ENCODE data around the gene ZNF8. TPM values are rescaled to one million over a fixed set of nuclear protein-coding genes. Genes with fewer than 3 reads are reported as not detected.
"Not testable (repeated sequence)": the region's sequence is repeated elsewhere in the genome, so short reads cannot be mapped to it uniquely, and the experiment has no call there.

ZNF8 gene
- total RNA-seq, 1 donor from 2014 or later: 21.6 TPM

DNA sequence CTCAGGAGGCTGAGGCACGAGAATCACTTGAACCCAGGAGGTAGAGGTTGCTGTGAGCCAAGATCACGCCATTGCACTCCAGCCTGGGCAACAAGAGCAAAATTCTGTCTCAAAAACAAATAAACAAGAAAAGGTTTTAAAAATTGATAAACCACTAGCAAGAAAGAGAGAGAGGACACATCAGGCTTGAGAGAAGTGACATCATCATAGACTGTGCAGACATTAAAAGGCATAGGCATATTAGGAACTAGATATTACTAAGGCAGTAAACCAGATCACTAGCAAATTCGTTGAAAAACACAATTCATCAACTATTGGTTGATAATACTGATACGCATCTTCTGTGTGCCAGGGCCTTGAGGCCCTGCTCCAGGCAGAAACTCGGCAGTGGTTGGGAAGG lies 66.8 kb downstream of the ZNF8 start:
- peaks cover 16% of the 10 kb centered on the region for H3K4me1 Mint-ChIP-seq
- H3K27ac Mint-ChIP-seq: no peak overlapping the region

DNA sequence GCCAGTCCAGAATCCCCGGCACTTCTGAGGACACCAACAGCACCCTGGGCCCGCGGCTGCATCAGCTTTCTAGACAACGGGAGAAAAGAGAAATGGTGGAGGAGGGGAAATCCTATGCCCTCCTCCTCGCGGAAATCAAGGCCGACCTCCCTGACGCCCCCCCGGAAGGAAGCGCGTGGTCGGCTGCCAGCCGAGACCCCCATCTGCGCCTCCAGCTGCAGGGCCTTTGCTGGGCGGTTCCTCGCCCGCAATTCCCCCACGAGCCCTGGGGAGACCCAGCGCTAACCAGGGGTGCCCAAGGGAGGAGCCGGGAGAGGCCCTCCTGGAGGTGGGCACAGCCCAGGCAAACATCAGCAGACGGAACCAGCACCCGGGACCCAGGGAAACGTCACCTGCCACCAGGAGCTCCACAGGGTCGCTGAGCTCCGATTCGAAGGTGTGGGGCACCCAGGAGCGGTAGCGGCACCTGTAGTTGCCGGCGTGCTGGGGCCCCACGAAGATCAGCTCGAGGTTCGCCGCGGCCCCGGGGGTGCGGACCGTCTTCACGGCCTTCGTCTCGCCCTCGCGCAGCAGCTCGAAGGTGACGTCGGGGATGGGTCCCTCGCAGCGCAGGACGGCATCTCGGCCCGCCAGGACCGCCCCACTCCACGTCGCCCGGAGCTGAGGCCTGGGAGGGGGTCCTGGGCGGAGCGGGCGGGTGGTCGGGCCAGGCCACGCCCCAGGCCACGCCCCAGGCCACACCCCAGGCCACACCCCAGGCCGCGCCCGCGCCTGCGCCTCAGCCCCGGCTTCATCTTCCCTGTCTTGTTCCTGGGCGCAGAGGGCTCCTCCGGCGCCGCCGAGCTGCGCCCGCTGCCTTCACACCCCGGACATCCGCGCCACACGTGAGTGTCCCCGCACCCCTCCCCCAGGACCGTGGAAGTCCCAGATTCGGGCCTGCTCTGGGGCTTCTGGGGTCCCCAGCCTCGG lies 68.5 kb downstream of the ZNF8 start:
- peaks cover 8% of the 10 kb centered on the region for H3K36me3 Mint-ChIP-seq
- H3K4me1 Mint-ChIP-seq: peaks cover 16% of the 10 kb centered on the region
- TF ChIP-seq, protein P1, sequence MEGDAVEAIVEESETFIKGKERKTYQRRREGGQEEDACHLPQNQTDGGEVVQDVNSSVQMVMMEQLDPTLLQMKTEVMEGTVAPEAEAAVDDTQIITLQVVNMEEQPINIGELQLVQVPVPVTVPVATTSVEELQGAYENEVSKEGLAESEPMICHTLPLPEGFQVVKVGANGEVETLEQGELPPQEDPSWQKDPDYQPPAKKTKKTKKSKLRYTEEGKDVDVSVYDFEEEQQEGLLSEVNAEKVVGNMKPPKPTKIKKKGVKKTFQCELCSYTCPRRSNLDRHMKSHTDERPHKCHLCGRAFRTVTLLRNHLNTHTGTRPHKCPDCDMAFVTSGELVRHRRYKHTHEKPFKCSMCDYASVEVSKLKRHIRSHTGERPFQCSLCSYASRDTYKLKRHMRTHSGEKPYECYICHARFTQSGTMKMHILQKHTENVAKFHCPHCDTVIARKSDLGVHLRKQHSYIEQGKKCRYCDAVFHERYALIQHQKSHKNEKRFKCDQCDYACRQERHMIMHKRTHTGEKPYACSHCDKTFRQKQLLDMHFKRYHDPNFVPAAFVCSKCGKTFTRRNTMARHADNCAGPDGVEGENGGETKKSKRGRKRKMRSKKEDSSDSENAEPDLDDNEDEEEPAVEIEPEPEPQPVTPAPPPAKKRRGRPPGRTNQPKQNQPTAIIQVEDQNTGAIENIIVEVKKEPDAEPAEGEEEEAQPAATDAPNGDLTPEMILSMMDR (IDR thresholded peaks at IDR 0.05; ENCODE audit: unreplicated experiment): no peak
- H3K9me3 Mint-ChIP-seq: no peaks in the 10 kb centered on the region
- H3K27ac Mint-ChIP-seq: peak overlapping the region; percentile 53
- peak; percentile 56 to 79 for DNase-seq (ENCODE audit: low spot score in 2 of 2, unreplicated experiment in 2 of 2)
- peaks cover 31% of the 10 kb centered on the region for H3K27me3 Mint-ChIP-seq (ENCODE audit: low read depth)
- H3K4me3 Mint-ChIP-seq: peak overlapping the region; percentile 90

More for the DNA sequence above, 66.8 kb downstream of the ZNF8 start:
- Mint-ChIP-seq H3K9me3 (no peaks in the 10 kb centered on the region), H3K27me3 (ENCODE audit: low read depth) (peaks cover 31% of the 10 kb centered on the region), H3K36me3 (peaks cover 13% of the 10 kb centered on the region), H3K4me3 (peak overlapping the region; percentile 76)
- TF ChIP-seq, protein P1 (IDR thresholded peaks at IDR 0.05; ENCODE audit: unreplicated experiment): no peak
- DNase-seq (ENCODE audit: low spot score in 2 of 2, unreplicated experiment in 2 of 2): no peak

DNA sequence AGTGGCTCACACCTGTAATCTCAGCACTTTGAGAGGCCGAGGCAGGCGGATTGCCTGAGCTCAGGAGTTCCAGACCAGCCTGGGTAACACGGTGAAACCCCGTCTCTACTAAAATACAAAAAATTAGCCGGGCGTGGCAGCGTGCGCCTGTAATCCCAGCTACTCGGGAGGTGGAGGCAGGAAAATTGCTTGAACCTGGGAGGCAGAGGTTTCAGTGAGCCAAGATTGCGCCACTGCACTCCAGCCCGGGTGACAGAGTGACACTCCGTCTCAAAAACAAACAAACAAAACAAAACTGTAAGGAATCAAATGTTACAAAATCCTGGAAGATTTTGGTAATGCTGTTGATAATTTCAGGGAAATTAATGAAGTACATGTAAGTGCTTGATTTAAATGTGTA lies 69.3 kb downstream of the ZNF8 start:
- Mint-ChIP-seq H3K27me3 (ENCODE audit: low read depth) (peaks cover 31% of the 10 kb centered on the region), H3K4me3 (peak overlapping the region; percentile 90), H3K4me1 (peaks cover 16% of the 10 kb centered on the region)
- H3K36me3 Mint-ChIP-seq; H3K9me3 Mint-ChIP-seq; DNase-seq (ENCODE audit: low spot score in 2 of 2, unreplicated experiment in 2 of 2); H3K27ac Mint-ChIP-seq: not testable (repeated sequence)

DNA sequence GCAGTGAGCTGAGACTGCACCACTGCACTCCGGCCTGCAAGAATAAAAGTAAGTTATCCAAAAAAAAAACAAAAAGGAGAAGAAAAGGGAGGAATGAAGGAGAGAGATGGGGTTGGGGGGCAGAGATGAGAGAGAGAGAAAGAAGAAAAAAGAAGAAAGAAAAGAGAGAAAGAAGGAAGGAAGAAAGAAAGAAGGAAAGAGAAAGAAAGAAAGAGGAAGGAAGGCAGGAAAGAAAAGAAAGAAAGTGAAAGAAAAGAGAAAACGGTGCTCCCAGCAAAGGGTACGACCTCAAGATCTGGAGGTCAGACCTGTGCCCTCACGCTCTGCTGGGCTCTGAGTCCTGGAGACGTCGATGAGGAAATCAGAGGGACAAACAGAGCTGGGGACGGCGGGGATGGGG lies 70.8 kb downstream of the ZNF8 start:
- peaks cover 16% of the 10 kb centered on the region for H3K4me1 Mint-ChIP-seq
- H3K27ac Mint-ChIP-seq: no peak overlapping the region
- peaks cover 4% of the 10 kb centered on the region for H3K36me3 Mint-ChIP-seq
- TF ChIP-seq, protein P1 (IDR thresholded peaks at IDR 0.05; ENCODE audit: unreplicated experiment): no peak
- H3K27me3 Mint-ChIP-seq (ENCODE audit: low read depth): peaks cover 31% of the 10 kb centered on the region
- DNase-seq (ENCODE audit: low spot score in 2 of 2, unreplicated experiment in 2 of 2): no peak
- no peak overlapping the region for H3K4me3 Mint-ChIP-seq
- no peaks in the 10 kb centered on the region for H3K9me3 Mint-ChIP-seq

DNA sequence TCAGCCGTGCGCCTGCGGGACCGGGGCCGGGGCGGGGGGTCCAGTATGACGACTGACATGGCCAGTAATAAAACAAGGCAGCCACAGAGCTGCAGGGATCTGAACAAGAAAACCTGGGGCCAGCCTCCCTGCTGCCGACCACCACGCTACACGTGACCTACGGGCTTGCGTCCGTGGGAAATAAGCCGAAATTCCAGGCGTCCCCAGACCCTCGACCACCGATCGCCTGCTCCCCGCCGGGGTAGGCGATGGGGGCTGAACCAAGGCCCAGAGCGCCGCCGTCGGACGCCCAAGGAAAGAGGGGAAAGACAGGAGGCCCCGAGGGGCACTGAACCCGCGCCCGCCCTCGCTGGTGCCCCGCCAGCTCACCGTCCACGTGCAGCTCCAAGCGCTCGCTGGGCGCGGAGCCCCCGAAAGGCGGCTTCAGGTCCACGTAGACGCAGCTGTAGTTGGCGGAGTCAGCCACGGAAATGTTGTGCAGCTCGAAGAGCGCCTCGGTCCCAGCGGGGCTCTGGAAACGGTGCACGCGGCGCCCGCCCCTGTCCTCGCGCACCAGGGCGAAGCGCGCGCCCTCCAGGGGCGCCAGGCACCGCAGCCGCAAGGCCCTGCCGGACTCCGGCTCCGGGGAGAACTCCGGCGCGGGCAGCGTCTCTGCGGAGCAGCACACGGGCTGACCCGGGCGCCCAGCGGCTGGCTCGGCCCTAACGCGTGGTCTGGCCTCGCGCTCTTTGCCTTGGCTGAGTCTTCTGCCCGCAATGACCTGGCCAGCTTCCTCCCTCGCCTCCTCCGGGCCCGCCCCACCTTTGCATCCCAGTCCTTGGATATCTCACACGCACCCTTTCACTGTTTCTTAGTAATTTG lies 71.5 kb downstream of the ZNF8 start:
- no peak overlapping the region for H3K4me3 Mint-ChIP-seq
- H3K27me3 Mint-ChIP-seq (ENCODE audit: low read depth): peaks cover 28% of the 10 kb centered on the region
- TF ChIP-seq, protein P1 (IDR thresholded peaks at IDR 0.05; ENCODE audit: unreplicated experiment): no peak
- no peak overlapping the region for H3K27ac Mint-ChIP-seq
- peaks cover 16% of the 10 kb centered on the region for H3K4me1 Mint-ChIP-seq
- H3K36me3 Mint-ChIP-seq: peaks cover 4% of the 10 kb centered on the region
- no peaks in the 10 kb centered on the region for H3K9me3 Mint-ChIP-seq
- DNase-seq (ENCODE audit: low spot score in 2 of 2, unreplicated experiment in 2 of 2): no peak
